Measurements from ENCODE around the gene OTX2. TPM values are rescaled to one million over a fixed set of nuclear protein-coding genes. Genes with fewer than 3 reads are reported as not detected.

Gene OTX2
- total RNA-seq, 2 donors from 2014 or later = not detected

DNA sequence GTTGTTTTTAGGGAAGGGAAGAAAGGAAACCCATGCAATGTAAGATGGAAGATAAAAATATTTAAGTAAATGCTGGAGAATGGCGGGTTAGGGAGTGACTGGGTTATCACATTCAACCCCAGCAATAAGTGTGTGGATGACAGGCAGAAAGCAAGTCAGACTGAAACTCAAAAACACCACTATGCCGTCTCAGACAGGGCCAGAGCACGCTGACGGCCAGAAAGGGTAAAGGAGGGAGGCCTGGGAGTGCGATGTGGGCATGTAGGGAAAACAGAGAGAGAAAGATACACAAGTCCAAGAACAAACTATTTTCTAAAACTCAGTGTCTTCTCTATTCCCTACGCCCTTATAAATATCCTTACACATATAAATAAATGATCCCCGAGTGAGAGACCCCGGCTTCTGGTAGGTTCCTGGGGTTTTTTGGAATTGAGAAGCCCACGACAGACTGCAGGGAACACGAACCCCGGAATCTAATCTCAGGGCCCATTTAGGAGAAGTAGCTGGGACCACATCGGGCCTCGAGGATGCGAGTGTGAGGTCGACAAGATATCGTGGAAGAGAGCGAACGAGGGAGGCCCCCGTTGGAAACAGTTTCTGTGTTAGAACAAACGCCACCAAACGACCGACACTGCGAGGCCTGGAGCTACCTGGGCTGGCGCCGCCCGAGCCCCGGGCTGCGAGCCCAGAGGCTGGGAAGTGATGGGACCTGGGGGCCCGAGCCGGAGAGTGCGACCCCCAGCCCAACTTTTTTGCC is 735 bp upstream of the OTX2 start:
- Histone ChIP-seq H3K4me3 (no peak overlapping the region), H3K9me3 (no peaks in the 10 kb centered on the region), H3K36me3 (replicated peaks in 1 of 2; ENCODE audit: insufficient read depth in 1 of 2, low read depth in 2 of 2) (no peaks in the 10 kb centered on the region), H3K27me3 (peaks cover 9 to 77% of the 10 kb centered on the region in 2 donors), H3K4me1 (peaks cover 14% of the 10 kb centered on the region), H3K27ac (no peak overlapping the region)
- ATAC-seq (no peak), DNase-seq (no peak)
- TF ChIP-seq, protein P1, sequence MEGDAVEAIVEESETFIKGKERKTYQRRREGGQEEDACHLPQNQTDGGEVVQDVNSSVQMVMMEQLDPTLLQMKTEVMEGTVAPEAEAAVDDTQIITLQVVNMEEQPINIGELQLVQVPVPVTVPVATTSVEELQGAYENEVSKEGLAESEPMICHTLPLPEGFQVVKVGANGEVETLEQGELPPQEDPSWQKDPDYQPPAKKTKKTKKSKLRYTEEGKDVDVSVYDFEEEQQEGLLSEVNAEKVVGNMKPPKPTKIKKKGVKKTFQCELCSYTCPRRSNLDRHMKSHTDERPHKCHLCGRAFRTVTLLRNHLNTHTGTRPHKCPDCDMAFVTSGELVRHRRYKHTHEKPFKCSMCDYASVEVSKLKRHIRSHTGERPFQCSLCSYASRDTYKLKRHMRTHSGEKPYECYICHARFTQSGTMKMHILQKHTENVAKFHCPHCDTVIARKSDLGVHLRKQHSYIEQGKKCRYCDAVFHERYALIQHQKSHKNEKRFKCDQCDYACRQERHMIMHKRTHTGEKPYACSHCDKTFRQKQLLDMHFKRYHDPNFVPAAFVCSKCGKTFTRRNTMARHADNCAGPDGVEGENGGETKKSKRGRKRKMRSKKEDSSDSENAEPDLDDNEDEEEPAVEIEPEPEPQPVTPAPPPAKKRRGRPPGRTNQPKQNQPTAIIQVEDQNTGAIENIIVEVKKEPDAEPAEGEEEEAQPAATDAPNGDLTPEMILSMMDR (IDR thresholded peaks at IDR 0.05) = no peak
- no peak for TF ChIP-seq POLR2A (IDR thresholded peaks at IDR 0.05)
- intact Hi-C loops (cut with DNase I) = no loop called here
- 9 to 12% methylated on average over 31 of the region's 31 CpGs for WGBS, 2 donors

DNA sequence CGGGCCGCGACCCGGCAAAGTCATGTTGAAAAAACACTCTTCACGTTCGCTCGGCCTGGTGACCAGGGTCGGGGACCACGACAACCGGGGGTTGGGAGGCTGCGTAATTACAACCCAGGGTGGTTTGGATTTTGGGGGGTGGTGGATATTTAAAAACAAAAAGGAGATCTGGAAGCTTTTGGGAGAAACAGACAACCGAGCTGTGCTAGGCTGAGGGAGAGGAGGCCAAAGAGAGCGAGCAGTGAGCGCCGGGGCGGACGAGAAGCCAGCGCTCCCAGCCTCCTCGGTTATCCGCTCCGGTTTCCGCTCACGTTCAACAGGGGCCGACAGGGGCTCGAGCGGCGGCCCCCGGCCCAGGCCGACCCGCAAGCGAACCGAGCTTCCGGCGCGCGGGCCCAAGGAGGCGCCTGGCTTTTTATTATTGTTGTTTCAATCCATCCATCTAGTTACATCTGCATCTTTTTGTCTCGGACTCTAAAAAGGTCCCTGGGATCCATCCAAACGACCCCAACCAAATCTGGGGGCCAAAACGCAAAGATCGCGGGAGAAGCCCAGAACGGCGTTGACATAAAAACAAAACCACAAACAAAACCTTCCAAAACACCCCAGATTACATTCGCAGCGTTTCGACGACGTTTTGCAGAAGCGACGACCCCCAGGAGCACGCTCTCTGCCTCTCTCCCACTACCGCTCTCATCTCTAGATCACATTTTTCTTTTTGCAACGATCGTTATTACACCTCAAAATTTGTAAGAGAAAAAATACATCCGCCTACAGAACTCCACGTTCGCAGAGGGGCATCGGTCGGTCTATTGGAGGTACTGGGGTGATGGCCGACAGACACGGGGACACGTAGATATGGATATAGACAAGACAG is 771 bp downstream of the OTX2 start:
- 7 to 11% methylated on average over 50 to 63 of the region's 63 CpGs for WGBS, 2 donors
- Histone ChIP-seq H3K36me3 (replicated peaks in 1 of 2; ENCODE audit: insufficient read depth in 1 of 2, low read depth in 2 of 2) (no peaks in the 10 kb centered on the region), H3K27me3 (peaks cover 9 to 69% of the 10 kb centered on the region in 2 donors), H3K27ac (no peak overlapping the region), H3K4me1 (peaks cover 14% of the 10 kb centered on the region), H3K4me3 (no peak overlapping the region), H3K9me3 (no peaks in the 10 kb centered on the region)
- ATAC-seq = no peak
- TF ChIP-seq, protein P1 (IDR thresholded peaks at IDR 0.05) = no peak
- no peak for TF ChIP-seq POLR2A (IDR thresholded peaks at IDR 0.05)
- intact Hi-C loops (cut with DNase I) = no loop called here
- no peak for DNase-seq

DNA sequence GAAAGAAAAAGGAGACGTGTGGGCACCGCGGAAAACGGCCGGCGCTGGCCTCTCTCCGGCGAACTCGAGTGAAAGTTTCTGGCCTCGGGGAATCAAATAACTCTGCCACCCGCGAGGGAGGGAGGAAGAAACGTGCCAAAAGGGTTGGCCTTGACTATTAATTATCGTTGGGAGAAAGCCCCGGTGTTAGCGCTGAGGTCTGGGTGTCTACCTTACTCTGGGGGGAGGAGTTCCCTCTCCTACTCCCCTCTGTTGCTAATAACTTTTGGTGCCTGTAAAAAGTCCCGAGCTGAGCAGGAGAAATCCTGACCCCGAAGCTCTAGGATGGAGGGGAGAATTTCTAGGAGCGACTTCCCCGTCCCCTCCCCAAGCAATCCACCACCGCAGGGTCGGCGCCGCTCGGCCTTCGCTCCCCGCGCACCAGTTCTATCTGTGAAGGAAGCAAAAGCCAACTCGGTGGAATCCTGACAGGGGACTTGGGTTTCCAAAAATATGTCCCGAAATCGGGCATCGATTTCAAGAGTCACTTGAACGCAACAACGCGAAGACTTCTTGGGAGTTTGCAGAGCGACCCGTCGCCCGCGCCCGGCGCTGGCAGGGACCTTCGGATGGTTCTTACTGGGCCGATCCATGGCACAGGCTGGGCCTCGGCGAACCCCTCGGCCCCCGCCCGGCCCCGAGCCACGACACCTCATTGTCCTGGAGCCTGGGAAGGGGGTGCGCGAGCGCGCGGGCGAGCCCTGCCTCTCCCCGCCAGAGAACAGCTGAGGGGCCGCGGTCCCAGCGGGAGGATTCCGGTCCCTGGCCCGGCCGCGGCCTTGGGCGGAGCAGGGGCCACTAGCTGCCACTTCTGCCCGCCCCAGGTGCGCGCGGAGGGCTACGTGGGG is 1.7 kb downstream of the OTX2 start:
- Histone ChIP-seq H3K9me3 (no peaks in the 10 kb centered on the region), H3K4me3 (no peak overlapping the region), H3K27ac (no peak overlapping the region), H3K27me3 (peaks cover 9 to 66% of the 10 kb centered on the region in 2 donors), H3K36me3 (replicated peaks in 1 of 2; ENCODE audit: insufficient read depth in 1 of 2, low read depth in 2 of 2) (no peaks in the 10 kb centered on the region), H3K4me1 (peaks cover 14% of the 10 kb centered on the region)
- WGBS, 2 donors = 4 to 9% methylated on average over 33 to 71 of the region's 71 CpGs
- DNase-seq (no peak), ATAC-seq (no peak)
- TF ChIP-seq, protein P1 (IDR thresholded peaks at IDR 0.05) = no peak
- no peak for TF ChIP-seq POLR2A (IDR thresholded peaks at IDR 0.05)
- intact Hi-C loops (cut with DNase I) = no loop called here

DNA sequence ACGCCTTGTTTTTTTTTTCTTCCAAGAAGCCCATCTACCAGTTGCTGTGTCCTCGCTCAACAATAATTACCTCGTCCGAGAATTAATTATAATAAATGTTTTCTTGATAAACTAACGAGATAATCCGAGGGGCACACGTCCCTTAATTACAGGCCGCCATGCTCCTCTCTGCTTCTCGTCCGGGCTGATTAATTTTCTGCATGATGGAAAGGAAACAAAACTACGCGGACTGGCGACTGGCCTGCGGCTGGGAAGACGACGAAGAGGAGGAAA is 2.2 kb downstream of the OTX2 start:
- Histone ChIP-seq H3K4me3 (no peak overlapping the region), H3K4me1 (peaks cover 14% of the 10 kb centered on the region), H3K9me3 (no peaks in the 10 kb centered on the region), H3K27ac (no peak overlapping the region), H3K27me3 (peaks cover 9 to 72% of the 10 kb centered on the region in 2 donors), H3K36me3 (replicated peaks in 1 of 2; ENCODE audit: insufficient read depth in 1 of 2, low read depth in 2 of 2) (no peaks in the 10 kb centered on the region)
- TF ChIP-seq, protein P1 (IDR thresholded peaks at IDR 0.05) = no peak
- no peak for TF ChIP-seq POLR2A (IDR thresholded peaks at IDR 0.05)
- WGBS, 2 donors = 3 to 5% methylated on average over 16 of the region's 16 CpGs
- DNase-seq = no peak
- intact Hi-C loops (cut with DNase I) = no loop called here
- no peak for ATAC-seq

All from body of pancreas (tissue), 4 donors.